DOHH2 (cell line): ENCODE measurements around the gene CASKIN1.
"Not testable (repeated sequence)": the region's sequence is repeated elsewhere in the genome, so short reads cannot be mapped to it uniquely, and the experiment has no call there.

Experiments used
- H3F3A ChIP-seq: fragments of 200-600 bp; sonication (generic), shearing (Covaris generic); 2 replicates; pipeline ENCODE4 v1.6.0; 2016; ENCODE audit warnings: antibody characterized with exemption, mild to moderate bottlenecking; ENCODE audit not compliant: control insufficient read depth, insufficient read depth
- H3K27ac ChIP-seq: fragments of 200-600 bp; sonication (generic); 2 replicates; pipeline ENCODE4 v1.5.1; 2014; ENCODE audit warnings: low read depth, mild to moderate bottlenecking, low read length, moderate library complexity
- H3K27me3 ChIP-seq: fragments of 200-600 bp; sonication (generic); 2 replicates; pipeline ENCODE4 v1.6.1; 2014; ENCODE audit warnings: mild to moderate bottlenecking, low read length, mixed read lengths; ENCODE audit not compliant: control insufficient read depth
- H3K36me3 ChIP-seq: fragments of 200-600 bp; sonication (generic); 2 replicates; pipeline ENCODE4 v1.6.1; 2014; ENCODE audit warnings: mild to moderate bottlenecking, low read length, moderate library complexity, mixed read lengths; ENCODE audit not compliant: control insufficient read depth
- H3K4me1 ChIP-seq: fragments of 200-600 bp; sonication (generic); 2 replicates; pipeline ENCODE4 v1.6.1; 2014; ENCODE audit warnings: mild to moderate bottlenecking, low read length, mixed read lengths; ENCODE audit not compliant: control insufficient read depth
- H3K4me2 ChIP-seq: fragments of 200-600 bp; sonication (generic); 2 replicates; pipeline ENCODE4 v1.6.0; 2014; ENCODE audit warnings: mild to moderate bottlenecking, low read length, moderate library complexity
- H3K4me3 ChIP-seq: fragments of 200-600 bp; sonication (generic); 2 replicates; pipeline ENCODE4 v1.5.1; 2014; ENCODE audit warnings: mild to moderate bottlenecking, low read length, mixed read lengths
- H3K79me2 ChIP-seq: fragments of 200-600 bp; sonication (generic); 2 replicates; pipeline ENCODE4 v1.6.1; 2014; ENCODE audit warnings: mild to moderate bottlenecking, low read length, mixed read lengths; ENCODE audit not compliant: control insufficient read depth
- H3K9me2 ChIP-seq: fragments of 200-600 bp; sonication (generic); replicated peaks from 2 replicates; pipeline ENCODE4 v1.6.1; 2014; ENCODE audit warnings: mild to moderate bottlenecking, low read length, mixed read lengths; ENCODE audit not compliant: control insufficient read depth
- H3K9me3 ChIP-seq: fragments of 200-600 bp; sonication (generic); 2 replicates; pipeline ENCODE4 v1.6.1; 2014; ENCODE audit warnings: antibody characterized with exemption, low read length, mixed read lengths; ENCODE audit not compliant: control insufficient read depth, insufficient read depth
- H4K20me1 ChIP-seq: fragments of 200-600 bp; sonication (generic); 2 replicates; pipeline ENCODE4 v1.6.0; 2014; ENCODE audit warnings: low read depth, mild to moderate bottlenecking, antibody characterized with exemption, low read length, moderate library complexity; ENCODE audit not compliant: control insufficient read depth, insufficient read depth
- EZH2phosphoT487 ChIP-seq: fragments of 200-600 bp; sonication (generic); IDR thresholded peaks from 2 replicates; pipeline ENCODE4 v1.6.1; 2017; ENCODE audit warnings: borderline replicate concordance, mild to moderate bottlenecking, antibody characterized with exemption, low read length, moderate library complexity, mixed read lengths
- TF ChIP-seq, protein P1 (sequence below): fragments of 200-600 bp; sonication (generic); IDR thresholded peaks from one replicate; pipeline ENCODE4 v1.5.1; 2014; ENCODE audit warnings: antibody characterized with exemption, mild to moderate bottlenecking, low read depth, low read length; ENCODE audit not compliant: poor library complexity, severe bottlenecking

CASKIN1 gene

DNA sequence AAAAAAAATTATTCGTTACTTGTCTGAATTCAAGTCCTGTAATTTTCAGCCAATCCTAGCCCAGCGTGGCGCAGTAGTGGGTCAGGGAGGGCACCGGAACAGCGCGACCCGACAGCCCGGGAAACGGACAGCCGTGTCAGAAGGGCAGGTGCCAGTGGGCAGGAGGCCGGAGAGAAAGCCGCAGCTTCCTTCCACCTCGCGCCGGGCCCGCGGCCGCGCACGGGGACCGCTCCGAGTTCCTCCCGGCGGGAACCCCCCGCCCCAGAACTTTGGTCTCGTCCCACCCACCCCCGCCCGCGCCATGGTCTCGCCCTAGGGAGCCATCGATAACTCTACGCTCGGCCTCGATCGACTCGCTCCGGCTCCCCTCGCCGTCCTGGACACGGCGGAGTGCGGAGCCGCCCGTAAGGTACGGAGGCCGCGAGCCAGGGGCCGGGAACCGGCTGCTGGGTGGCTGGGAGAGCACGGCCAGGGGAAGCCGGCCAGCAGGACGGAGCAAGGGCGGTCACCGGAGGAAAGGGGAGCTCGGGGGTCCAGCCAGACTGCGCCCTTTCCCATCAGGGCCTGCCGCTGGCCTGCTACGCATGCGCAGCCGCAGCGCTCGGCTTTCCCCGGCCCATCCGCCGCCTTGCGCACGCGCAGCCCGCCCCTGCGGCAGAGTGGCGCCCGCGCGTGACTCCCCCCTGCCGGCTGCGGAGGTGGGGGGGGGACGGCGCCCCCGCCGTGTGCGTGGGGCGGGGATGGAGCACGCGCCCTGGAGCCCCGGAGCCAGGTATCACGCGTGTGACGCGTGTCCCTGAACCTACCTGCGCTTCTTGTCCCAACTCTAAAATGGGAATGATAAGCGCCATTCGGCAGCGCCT, 8.9 kb upstream of the CASKIN1 start, which contains the start of gene MLST8:
MLST8 (plus strand) TSS at position 351 of the 863 bp plus-strand sequence. CDS start 632 bp downstream, outside the sequence.
- Histone ChIP-seq H3K79me2 (peaks cover 24% of the 10 kb centered on the region), H3K4me3 (peak within 1 kb of the TSS; percentile 96), H3K36me3 (peaks cover 43% of the 10 kb centered on the region), H3K4me2 (peak within 1 kb of the TSS; percentile 99), H3K27me3 (peaks cover 2% of the 10 kb centered on the region), H4K20me1 (no peaks in the 10 kb centered on the region), H3K9me3 (no peaks in the 10 kb centered on the region), H3K27ac (peak within 1 kb of the TSS; percentile 56), H3K9me2 (no peaks in the 10 kb centered on the region), H3F3A (no peaks in the 10 kb centered on the region), H3K4me1 (peaks cover 19% of the 10 kb centered on the region)
- TF ChIP-seq, protein P1, sequence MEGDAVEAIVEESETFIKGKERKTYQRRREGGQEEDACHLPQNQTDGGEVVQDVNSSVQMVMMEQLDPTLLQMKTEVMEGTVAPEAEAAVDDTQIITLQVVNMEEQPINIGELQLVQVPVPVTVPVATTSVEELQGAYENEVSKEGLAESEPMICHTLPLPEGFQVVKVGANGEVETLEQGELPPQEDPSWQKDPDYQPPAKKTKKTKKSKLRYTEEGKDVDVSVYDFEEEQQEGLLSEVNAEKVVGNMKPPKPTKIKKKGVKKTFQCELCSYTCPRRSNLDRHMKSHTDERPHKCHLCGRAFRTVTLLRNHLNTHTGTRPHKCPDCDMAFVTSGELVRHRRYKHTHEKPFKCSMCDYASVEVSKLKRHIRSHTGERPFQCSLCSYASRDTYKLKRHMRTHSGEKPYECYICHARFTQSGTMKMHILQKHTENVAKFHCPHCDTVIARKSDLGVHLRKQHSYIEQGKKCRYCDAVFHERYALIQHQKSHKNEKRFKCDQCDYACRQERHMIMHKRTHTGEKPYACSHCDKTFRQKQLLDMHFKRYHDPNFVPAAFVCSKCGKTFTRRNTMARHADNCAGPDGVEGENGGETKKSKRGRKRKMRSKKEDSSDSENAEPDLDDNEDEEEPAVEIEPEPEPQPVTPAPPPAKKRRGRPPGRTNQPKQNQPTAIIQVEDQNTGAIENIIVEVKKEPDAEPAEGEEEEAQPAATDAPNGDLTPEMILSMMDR: no peak
- no peak for TF ChIP-seq EZH2phosphoT487

DNA sequence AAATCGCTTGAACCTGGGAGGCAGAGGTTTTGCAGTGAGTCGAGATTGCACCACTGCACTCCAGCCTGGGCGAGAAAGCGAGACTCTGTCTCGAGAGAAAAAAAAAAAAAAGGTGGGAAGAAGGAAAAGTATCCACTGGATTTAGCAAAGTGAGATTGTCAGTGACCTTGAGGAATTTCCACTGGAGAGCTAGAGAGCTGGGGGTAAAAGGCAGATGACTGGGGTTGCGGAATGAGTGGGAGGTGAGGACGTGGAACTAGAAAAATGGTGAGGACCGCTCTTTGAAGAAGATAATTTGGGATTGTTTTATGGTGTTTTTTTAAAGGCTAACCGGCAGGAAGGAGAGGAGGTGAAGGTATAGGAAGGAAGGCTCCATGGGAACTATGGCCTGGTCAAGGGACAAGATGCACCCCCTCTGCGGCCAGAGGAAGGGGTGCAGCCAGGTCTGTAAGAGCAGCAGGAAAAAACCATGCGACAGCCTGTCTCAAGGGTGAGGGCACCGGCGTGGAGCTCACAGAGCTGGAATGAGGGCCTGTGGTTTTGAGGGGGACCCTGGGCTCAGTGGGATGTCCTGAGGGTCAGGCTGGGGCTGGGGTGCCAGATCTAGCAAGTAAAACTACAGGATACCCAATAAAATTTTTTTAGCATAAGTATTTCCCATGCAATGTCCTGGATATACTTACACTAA, 8.2 kb upstream of the CASKIN1 start:
- peaks cover 24% of the 10 kb centered on the region for H3K79me2 ChIP-seq
- no peaks in the 10 kb centered on the region for H3K9me3 ChIP-seq
- H3K9me2 ChIP-seq: no peaks in the 10 kb centered on the region
- H3F3A ChIP-seq: no peaks in the 10 kb centered on the region
- H3K36me3 ChIP-seq: peaks cover 36% of the 10 kb centered on the region
- H3K27me3 ChIP-seq: peaks cover 9% of the 10 kb centered on the region
- H4K20me1 ChIP-seq: no peaks in the 10 kb centered on the region
- peak overlapping the region; percentile 96 for H3K4me3 ChIP-seq
- no peak for TF ChIP-seq EZH2phosphoT487
- TF ChIP-seq, protein P1: no peak
- H3K27ac ChIP-seq: peak overlapping the region; percentile 56; the same call in 1 of the 2 replicates
- peaks cover 19% of the 10 kb centered on the region for H3K4me1 ChIP-seq
- H3K4me2 ChIP-seq: peak overlapping the region; percentile 99

DNA sequence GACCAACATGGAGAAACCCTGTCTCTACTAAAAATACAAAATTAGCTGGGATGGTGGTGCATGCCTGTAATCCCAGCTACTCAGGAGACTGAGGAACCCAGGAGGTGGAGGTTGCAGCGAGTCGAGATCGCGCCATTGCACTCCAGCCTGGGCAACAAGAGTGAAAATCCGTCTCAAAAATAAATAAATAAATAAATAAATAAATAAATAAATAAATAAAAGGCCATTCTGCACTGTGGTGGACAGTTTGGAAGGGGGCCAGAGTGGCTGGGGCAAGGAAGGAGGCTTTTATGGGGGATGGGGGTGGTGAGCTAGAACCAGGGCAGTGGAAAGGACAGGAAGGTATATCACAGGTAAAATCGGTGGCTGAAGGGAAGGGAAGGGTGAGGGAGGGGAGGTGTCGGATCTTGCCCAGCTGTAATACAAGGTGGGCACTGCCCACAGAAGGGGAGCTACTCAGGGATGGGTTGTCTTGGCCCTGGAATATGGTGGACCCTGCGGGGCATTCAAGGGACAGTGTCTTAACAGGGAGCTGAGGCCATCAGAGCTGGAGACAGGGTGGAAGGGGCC, 6.8 kb upstream of the CASKIN1 start:
- Histone ChIP-seq H3K79me2 (peaks cover 24% of the 10 kb centered on the region), H3K27me3 (peaks cover 20% of the 10 kb centered on the region), H3K36me3 (peaks cover 23% of the 10 kb centered on the region), H3K4me1 (peaks cover 19% of the 10 kb centered on the region)
- H3K9me2 ChIP-seq, H3K9me3 ChIP-seq, H3K4me2 ChIP-seq, H3K27ac ChIP-seq, H3K4me3 ChIP-seq, H4K20me1 ChIP-seq, H3F3A ChIP-seq: not testable (repeated sequence)
